Epithelial cell of prostate (primary cell): Measurements from ENCODE around the gene CCP110.
A peak's percentile ranks its signal among the peaks of the same experiment; 100 is the strongest.

Source experiments
- DNase-seq: peaks from one replicate; pipeline ENCODE4 v3.0.0-alpha.2; 2011; ENCODE audit warnings: low read depth, low spot score
- H3K27ac ChIP-seq: fragments of 450-650 bp; 2 replicates; pipeline ENCODE4 v1.5.1; 2017; ENCODE audit warnings: mild to moderate bottlenecking

CCP110 gene

DNA sequence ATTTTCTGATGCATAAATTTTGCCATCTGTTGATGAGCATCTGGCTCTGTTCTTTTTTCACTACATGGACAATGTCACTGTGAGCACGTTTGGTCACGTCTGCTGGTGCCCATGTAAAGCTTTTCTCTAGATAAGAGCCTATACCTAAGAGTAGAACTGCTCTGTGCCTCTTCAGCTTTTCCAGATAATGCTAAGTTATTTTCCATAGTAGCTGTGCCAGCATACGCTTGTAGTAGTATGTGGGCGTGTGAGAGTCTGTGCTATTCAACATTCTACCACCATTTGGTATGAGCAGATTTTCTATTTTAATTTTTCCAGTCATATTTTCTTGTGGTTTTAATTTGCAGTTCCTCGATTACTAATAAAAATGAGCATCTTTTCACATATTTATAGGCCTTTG lies 64.9 kb downstream of the CCP110 start:
- no peak for DNase-seq

DNA sequence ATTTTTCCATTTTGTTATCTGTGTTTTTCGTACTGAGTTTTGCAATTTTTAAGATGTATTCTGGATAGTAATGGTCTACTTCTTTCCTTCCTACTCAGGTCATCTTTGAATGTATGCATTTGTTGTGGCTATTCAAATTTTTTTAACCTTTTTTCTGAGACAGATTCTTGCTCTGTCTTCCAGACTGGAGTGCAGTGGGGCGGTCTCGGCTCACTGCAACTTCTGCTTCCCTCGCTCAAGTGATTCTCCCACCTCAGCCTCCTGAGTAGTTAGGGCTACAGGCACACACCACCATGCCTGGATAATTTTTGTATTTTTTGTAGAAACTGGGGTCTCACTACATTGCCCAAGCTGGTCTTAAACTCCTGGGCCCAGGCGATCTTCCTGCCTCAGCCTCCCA lies 65.4 kb downstream of the CCP110 start:
- no peak for DNase-seq
- no peak overlapping the region for H3K27ac ChIP-seq

More for the DNA sequence above, 64.9 kb downstream of the CCP110 start:
- no peak overlapping the region for H3K27ac ChIP-seq

DNA sequence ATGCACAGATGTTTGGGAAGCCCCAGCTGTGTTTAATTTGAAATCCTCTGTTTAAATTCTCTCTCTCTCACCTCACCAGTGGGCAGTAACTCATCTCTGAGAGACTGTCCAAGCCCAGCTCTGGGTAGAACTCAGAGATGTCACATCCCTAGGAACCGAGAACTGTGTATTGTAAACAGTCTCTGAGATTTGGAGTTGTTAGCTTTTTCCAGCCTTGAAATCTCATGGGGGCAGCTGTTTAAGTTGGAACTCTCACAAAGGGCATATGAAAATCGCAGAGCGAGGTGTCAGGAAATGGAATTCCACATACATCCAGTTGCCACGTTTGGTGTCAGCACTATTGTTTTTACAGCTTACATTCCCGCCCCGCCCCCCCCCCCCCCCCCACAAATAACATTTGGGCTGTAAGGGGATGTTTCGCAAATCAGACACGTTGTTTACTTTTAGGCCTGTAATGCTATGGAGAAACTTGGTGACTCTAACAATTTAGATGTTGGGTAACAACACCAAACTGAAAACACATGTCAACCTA lies 66.1 kb downstream of the CCP110 start:
- DNase-seq, result no peak
- no peak overlapping the region for H3K27ac ChIP-seq

DNA sequence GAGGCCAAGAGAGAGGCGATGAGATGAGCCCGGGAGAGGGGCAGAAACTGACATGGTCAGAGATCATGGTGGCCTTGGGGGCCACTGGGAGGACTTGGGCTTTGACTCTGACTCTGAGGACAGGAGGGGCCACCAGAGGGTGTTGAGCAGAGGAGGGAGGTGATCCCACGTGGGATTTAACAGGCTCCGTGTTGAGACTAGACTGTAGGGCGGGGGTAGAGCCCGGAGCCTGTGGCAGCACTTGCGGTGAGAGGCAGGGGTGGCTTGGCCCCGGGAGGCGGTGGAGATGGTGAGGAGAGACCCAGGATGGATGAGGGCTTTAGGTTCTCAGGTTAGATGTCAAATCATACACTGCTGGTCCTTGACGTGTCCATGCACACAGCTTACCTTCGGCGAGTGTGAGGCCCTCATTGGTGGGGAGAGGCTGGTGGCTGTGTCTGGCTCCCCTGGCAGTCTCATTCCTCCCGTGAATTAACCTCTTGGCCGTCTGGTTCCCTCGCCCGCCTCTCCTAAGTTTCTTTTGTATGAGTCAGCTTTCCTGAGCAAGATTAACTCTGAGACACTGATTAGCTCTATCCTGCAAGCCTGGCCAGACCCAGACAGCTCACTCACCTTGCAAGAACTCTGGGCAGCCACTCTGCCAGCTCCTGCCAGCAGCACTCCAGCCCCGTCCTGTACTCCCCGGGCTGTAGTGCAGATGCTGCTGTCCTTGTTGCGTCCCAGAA lies 71.5 kb downstream of the CCP110 start:
- H3K27ac ChIP-seq, result peak overlapping the region; percentile 40
- peak; percentile 52 for DNase-seq

DNA sequence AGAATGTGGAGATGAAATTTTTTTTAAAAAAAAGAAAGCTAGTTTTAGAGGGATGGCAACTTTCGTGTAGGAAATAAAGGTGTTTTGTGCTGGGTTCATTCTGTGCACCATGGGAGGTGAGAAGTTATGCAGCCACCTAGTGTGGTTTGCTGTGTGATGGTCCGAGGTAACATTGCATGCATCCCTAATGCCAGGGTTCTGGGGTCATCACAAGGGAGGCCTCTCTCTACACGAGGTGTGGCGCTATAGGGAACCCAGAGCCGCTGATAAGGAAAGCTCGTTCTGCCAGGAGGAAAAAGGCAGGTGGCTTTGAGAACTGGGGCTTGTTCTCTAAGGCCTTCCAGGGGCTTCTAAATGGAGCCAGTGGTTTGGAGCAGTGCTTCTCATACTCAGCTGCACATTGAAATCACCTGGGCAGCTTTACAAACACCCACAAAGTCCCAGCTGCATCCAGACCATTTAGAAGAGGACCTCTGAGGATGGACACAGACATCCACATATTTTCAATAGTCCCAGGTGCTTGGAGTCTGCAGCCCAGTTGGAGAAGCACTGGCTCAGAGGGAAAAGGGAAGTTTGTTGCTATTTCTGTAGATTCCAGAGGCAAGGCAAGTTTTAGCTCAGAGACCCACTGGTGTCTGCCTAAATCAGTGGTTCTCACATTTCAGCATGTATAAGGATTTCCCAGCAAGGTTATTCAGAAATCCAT lies 75.2 kb downstream of the CCP110 start:
- no peak overlapping the region for H3K27ac ChIP-seq
- no peak for DNase-seq

DNA sequence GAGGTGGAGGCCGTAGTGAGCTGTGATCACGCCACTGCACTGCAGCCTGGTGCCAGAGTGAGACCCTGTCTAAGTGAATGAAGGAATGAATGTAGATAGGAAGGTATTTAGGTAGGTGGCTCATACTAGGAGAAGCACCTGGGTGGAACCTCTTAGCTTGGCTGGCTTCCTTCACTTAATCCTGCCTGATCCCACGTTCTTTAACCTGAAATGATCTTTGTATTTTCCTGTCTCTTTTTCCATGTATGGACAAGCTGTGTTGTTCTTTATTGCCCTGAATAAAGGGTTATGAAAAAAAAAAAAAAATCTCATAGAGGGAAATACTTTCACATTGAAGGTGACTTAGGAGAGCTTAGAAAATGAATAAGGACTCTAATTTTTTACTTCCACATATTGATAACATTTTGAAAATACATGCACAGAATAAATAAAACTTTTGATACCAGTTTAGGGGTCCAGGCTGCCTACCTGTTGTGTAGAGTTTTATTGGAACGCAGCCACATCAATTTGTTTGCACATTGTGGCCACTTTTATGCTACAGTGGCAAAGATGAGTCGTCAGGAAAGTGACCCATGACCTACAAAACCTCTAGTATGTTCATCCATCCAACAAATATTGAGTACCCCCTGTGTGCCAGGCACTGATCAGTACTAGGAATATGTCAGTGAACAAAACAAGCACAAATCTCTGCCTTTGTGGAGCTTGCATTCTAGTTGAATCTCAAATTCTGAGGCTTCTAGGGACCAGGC lies 76.4 kb downstream of the CCP110 start:
- no peak overlapping the region for H3K27ac ChIP-seq
- no peak for DNase-seq

DNA sequence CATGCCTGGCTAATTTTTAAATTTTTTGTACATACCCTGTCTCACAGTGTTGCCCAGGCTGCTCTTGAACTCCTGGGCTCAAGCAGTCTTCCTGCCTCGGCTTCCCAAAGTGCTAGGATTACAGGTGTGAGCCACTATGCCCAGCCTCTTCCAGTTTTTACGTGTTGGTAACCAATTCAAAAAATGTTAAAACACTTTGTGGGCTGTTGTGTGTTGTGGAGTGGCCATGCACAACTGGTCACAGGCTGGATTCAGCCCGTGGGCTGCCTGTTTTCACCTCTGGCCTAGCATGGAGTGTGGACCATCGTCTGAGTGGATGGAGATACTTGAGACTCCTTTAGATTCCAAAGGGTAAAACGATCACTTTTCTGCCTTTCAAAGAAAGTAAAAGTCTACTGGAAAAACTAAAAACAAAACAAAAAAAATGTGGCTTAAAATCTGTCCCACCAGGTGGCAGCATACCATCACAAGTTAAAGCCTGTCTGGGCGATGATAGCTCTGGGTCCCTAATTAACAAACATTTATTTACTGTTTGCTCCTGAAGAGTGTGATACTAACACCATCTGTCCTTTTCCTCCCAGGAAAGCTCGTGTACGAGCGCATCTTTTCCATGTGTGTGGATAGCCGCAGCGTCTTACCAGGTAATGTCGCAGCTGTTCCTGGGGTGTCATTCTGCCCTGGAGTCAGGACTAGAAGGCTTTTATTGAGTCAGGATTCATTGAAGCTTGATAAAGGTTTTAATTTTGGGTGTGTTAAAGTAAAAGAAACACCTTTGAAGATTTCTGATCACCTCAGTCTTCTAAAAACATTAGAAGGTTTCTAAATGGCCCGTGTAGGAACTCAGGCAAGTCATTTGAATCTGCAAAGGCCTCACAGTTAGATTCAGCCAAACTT lies 77.6 kb downstream of the CCP110 start:
- H3K27ac ChIP-seq, result no peak overlapping the region
- DNase-seq, result no peak
